Measurements from ENCODE around the gene KCTD3.

The KCTD3 gene

GRCh38 chr1:215669806-215670491, 102.8 kb downstream of the KCTD3 start:
- in situ Hi-C loops (cut with MboI; ENCODE audit: low sequenced_read_pairs, unreplicated experiment): no loop called here
- no peak for DNase-seq (ENCODE audit: low spot score)
- no peak for TF ChIP-seq CTCF (IDR thresholded peaks at IDR 0.05; ENCODE audit: borderline replicate concordance, control extremely low read depth, extremely low read depth, insufficient read depth, missing control alignments)

All from GM13976 (cell line).